KMS-11 (cell line): Measurements from ENCODE around the gene MORF4L1.
"Not testable (repeated sequence)": the region's sequence is repeated elsewhere in the genome, so short reads cannot be mapped to it uniquely, and the experiment has no call there.

Experiments used
- H2AFZ ChIP-seq: fragments of 200-600 bp; sonication (generic); 2 replicates; pipeline ENCODE4 v1.6.1; 2016; ENCODE audit warnings: antibody characterized with exemption, mixed run types, low read depth
- H3K27ac ChIP-seq: fragments of 200-600 bp; sonication (generic); 2 replicates; pipeline ENCODE4 v1.6.1; 2016; ENCODE audit warnings: mild to moderate bottlenecking, mixed run types
- H3K27me3 ChIP-seq: fragments of 200-600 bp; sonication (generic); 2 replicates; pipeline ENCODE4 v1.6.1; 2017; ENCODE audit warnings: mild to moderate bottlenecking, low read depth, mixed run types, moderate library complexity; ENCODE audit not compliant: insufficient read depth
- H3K36me3 ChIP-seq: fragments of 200-600 bp; sonication (generic); 2 replicates; pipeline ENCODE4 v1.6.1; 2017; ENCODE audit warnings: mild to moderate bottlenecking, mixed run types; ENCODE audit not compliant: insufficient read depth
- H3K4me1 ChIP-seq: fragments of 200-600 bp; sonication (generic); 2 replicates; pipeline ENCODE4 v1.6.1; 2016; ENCODE audit warnings: mild to moderate bottlenecking, low read depth, mixed run types; ENCODE audit not compliant: poor library complexity, severe bottlenecking
- H3K4me2 ChIP-seq: fragments of 200-600 bp; sonication (generic); 2 replicates; pipeline ENCODE4 v1.7.0; 2016; ENCODE audit warnings: mild to moderate bottlenecking, mixed run types
- H3K4me3 ChIP-seq: fragments of 200-600 bp; sonication (generic); IDR thresholded peaks from 2 replicates; pipeline ENCODE4 v1.6.1; 2017; ENCODE audit warnings: low read depth, low read length, mixed read lengths; ENCODE audit not compliant: insufficient read depth
- H3K79me2 ChIP-seq: fragments of 200-600 bp; sonication (generic); 2 replicates; pipeline ENCODE4 v1.6.1; 2016; ENCODE audit warnings: low read depth, mixed run types; ENCODE audit not compliant: insufficient read depth
- H3K9ac ChIP-seq: fragments of 200-600 bp; sonication (generic); 2 replicates; pipeline ENCODE4 v1.6.1; 2016; ENCODE audit warnings: mild to moderate bottlenecking, mixed run types
- H4K20me1 ChIP-seq: fragments of 200-600 bp; sonication (generic); 2 replicates; pipeline ENCODE4 v1.6.1; 2016; ENCODE audit warnings: mild to moderate bottlenecking, mixed run types; ENCODE audit not compliant: insufficient read depth
- CTCF ChIP-seq: fragments of 200-600 bp; sonication (generic); conservative IDR thresholded peaks from 2 replicates; pipeline ENCODE4 v1.6.1; 2017; ENCODE audit warnings: low read depth, mild to moderate bottlenecking, antibody characterized with exemption, low read length, moderate library complexity, mixed read lengths

MORF4L1 gene

GRCh38 chr15:78927077-78927790, 54.5 kb downstream of the MORF4L1 start:
- no peak for TF ChIP-seq CTCF
- H4K20me1 ChIP-seq, result no peaks in the 10 kb centered on the region
- H3K4me3 ChIP-seq, result no peak overlapping the region
- H3K27ac ChIP-seq, result no peak overlapping the region
- no peak overlapping the region for H3K9ac ChIP-seq
- no peaks in the 10 kb centered on the region for H3K36me3 ChIP-seq
- H3K27me3 ChIP-seq, result no peaks in the 10 kb centered on the region
- H3K4me2 ChIP-seq, result no peak overlapping the region
- no peaks in the 10 kb centered on the region for H3K4me1 ChIP-seq
- no peak overlapping the region for H2AFZ ChIP-seq
- no peaks in the 10 kb centered on the region for H3K79me2 ChIP-seq

GRCh38 chr15:78928176-78928575, 55.5 kb downstream of the MORF4L1 start:
- H3K27ac ChIP-seq, H3K79me2 ChIP-seq, H3K9ac ChIP-seq, H3K4me1 ChIP-seq, H3K4me3 ChIP-seq, H2AFZ ChIP-seq, H3K36me3 ChIP-seq, H3K27me3 ChIP-seq, H3K4me2 ChIP-seq, H4K20me1 ChIP-seq: not testable (repeated sequence)

GRCh38 chr15:78928616-78929093, 56.0 kb downstream of the MORF4L1 start:
- Histone ChIP-seq H3K4me3 (no peak overlapping the region), H3K36me3 (no peaks in the 10 kb centered on the region), H4K20me1 (no peaks in the 10 kb centered on the region), H2AFZ (no peak overlapping the region), H3K27me3 (no peaks in the 10 kb centered on the region), H3K27ac (no peak overlapping the region), H3K79me2 (no peaks in the 10 kb centered on the region), H3K9ac (no peak overlapping the region), H3K4me2 (no peak overlapping the region), H3K4me1 (no peaks in the 10 kb centered on the region)
- no peak for TF ChIP-seq CTCF

GRCh38 chr15:78929536-78930264, 57.0 kb downstream of the MORF4L1 start:
- no peaks in the 10 kb centered on the region for H3K4me1 ChIP-seq
- H3K27ac ChIP-seq, result no peak overlapping the region
- H3K4me3 ChIP-seq, result no peak overlapping the region
- no peaks in the 10 kb centered on the region for H3K79me2 ChIP-seq
- no peaks in the 10 kb centered on the region for H4K20me1 ChIP-seq
- no peak for TF ChIP-seq CTCF
- H3K4me2 ChIP-seq, result no peak overlapping the region
- no peak overlapping the region for H2AFZ ChIP-seq
- H3K27me3 ChIP-seq, result no peaks in the 10 kb centered on the region
- no peaks in the 10 kb centered on the region for H3K36me3 ChIP-seq
- H3K9ac ChIP-seq, result no peak overlapping the region
